ENCODE measurements around the gene CLASP2.
"Not testable (repeated sequence)": the region's sequence is repeated elsewhere in the genome, so short reads cannot be mapped to it uniquely, and the experiment has no call there.

The CLASP2 gene

GRCh38 chr3:33699275-33699674 lies 18.8 kb downstream of the CLASP2 start:
- in situ Hi-C loops (cut with MboI; ENCODE audit: low pct_unique_long_range_greater_than_20kb, low sequenced_read_pairs): no loop called here
- no peak for DNase-seq

DNA sequence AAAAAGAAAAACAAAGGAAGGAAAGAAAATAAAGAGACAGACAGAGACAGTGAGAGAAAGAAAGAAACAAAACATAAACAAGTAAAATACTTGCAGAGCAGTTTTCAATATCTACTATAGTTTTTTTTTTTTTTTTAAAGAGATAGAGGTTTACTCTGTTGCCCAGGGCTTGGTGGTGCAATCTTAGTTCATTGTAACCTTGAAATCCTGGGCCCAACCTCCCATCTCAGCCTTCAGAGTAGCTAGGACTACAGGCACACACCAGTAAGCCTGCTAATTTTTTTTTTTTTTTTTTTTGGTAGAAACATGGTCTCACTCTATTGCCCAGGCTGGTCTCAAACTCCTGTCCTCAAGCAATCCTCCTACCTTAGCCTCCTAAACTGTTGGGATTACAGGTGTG lies 23.1 kb downstream of the CLASP2 start:
- no peak for DNase-seq
- in situ Hi-C loops (cut with MboI; ENCODE audit: low pct_unique_long_range_greater_than_20kb, low sequenced_read_pairs): no loop called here

DNA sequence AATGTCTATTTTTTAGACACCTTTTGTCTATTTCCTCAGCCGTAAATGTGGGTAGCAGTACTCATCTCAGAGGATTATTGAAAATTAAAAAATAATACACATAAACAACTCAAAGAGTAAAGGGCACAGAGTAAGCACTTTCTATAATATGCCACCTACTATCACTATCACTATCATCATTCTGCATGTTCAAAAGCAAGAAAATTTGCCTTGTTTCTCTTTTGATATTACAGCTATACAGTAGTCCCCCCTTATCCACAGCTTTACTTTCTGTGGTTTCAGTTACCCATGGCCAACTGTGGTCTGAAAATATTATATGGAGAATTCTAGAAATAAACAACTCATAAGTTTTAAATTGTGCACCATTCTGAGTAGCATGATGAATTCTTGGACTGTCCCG lies 27.7 kb downstream of the CLASP2 start:
- DNase-seq: no peak
- in situ Hi-C loops (cut with MboI; ENCODE audit: low pct_unique_long_range_greater_than_20kb, low sequenced_read_pairs): no loop called here

- in situ Hi-C loops (cut with MboI; ENCODE audit: low pct_unique_long_range_greater_than_20kb, low sequenced_read_pairs): no loop called here
Observed at GRCh38 chr3:33687406-33688010, 30.5 kb downstream of the CLASP2 start.

GRCh38 chr3:33682770-33683169 lies 35.3 kb downstream of the CLASP2 start:
- DNase-seq: no peak
- in situ Hi-C loops (cut with MboI; ENCODE audit: low pct_unique_long_range_greater_than_20kb, low sequenced_read_pairs): no loop called here

More at GRCh38 chr3:33687406-33688010, 30.5 kb downstream of the CLASP2 start:
- DNase-seq: no peak

GRCh38 chr3:33681667-33682066 lies 36.4 kb downstream of the CLASP2 start:
- DNase-seq: no peak
- in situ Hi-C loops (cut with MboI; ENCODE audit: low pct_unique_long_range_greater_than_20kb, low sequenced_read_pairs): no loop called here

GRCh38 chr3:33678073-33678472 lies 40.0 kb downstream of the CLASP2 start:
- in situ Hi-C loops (cut with MboI; ENCODE audit: low pct_unique_long_range_greater_than_20kb, low sequenced_read_pairs): no loop called here
- DNase-seq: no peak

- in situ Hi-C loops (cut with MboI; ENCODE audit: low pct_unique_long_range_greater_than_20kb, low sequenced_read_pairs); DNase-seq: not testable (repeated sequence)
Observed at GRCh38 chr3:33673436-33673835, 44.6 kb downstream of the CLASP2 start.

DNA sequence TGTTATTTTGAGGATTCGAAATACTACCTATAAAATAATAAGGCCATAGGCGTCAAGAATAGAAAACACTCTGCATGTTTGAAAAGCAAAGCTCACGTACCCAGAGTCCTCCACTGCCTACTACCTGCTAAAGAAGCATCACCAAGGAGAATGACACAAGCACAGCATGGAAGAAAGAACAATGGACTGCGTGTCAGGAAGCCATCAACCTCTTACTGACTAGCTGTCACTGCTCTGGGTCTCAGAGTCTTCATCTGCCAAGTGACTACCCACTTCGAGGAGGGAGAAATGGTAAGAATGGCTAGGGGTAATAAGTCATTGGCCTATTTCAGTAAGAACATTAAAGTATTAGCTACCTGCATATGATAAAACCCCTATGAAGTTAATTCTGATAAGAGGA lies 49.4 kb downstream of the CLASP2 start:
- DNase-seq: no peak
- in situ Hi-C loops (cut with MboI; ENCODE audit: low pct_unique_long_range_greater_than_20kb, low sequenced_read_pairs): no loop called here

GRCh38 chr3:33665294-33665693 lies 52.8 kb downstream of the CLASP2 start:
- in situ Hi-C loops (cut with MboI; ENCODE audit: low pct_unique_long_range_greater_than_20kb, low sequenced_read_pairs): no loop called here
- DNase-seq: no peak

GRCh38 chr3:33664195-33664594 lies 53.9 kb downstream of the CLASP2 start:
- DNase-seq: peak; percentile 38
- in situ Hi-C loops (cut with MboI; ENCODE audit: low pct_unique_long_range_greater_than_20kb, low sequenced_read_pairs): no loop called here

- no peak for DNase-seq
- in situ Hi-C loops (cut with MboI; ENCODE audit: low pct_unique_long_range_greater_than_20kb, low sequenced_read_pairs): no loop called here
Observed at GRCh38 chr3:33663042-33663441, 55.0 kb downstream of the CLASP2 start.

- in situ Hi-C loops (cut with MboI; ENCODE audit: low pct_unique_long_range_greater_than_20kb, low sequenced_read_pairs): no loop called here
- no peak for DNase-seq
Observed at GRCh38 chr3:33659856-33660434, 58.1 kb downstream of the CLASP2 start.

GRCh38 chr3:33658991-33659848 lies 58.8 kb downstream of the CLASP2 start:
- in situ Hi-C loops (cut with MboI; ENCODE audit: low pct_unique_long_range_greater_than_20kb, low sequenced_read_pairs): no loop called here
- peak; percentile 78 for DNase-seq

DNA sequence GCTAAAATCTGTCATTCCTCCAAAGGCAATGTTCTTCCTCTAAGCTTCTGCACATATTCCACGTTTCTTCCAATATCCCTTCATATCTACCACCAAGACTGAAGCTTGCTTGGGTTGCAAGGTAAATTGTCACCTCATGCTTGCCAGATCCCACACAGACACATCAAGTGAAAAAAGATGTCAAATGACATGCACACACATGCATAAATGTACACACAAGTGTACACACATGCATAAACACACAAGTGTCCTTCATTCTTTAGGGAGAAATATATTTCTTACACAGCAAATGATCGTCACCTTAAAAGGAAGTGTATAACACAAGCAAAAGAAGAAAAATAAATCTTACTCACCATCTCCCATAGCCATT lies 59.4 kb downstream of the CLASP2 start:
- no peak for DNase-seq
- in situ Hi-C loops (cut with MboI; ENCODE audit: low pct_unique_long_range_greater_than_20kb, low sequenced_read_pairs): no loop called here

DNA sequence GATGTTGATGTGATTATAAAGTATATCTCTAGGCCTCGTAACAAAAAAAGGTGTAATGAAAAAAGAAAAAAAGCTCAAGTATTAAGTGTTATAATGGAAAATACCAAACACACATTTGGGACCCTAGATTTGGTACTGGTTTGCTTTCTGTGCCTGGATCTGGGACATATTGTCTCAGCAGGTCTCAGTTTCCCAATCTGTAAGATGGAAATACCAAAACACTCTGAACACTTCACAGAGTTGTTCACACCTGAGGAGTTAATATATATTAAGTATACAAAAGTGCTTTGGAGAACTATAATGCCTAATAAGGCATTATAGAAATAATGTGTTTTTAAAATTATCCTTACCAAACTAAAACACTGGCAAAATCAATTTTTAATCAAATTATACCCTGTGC lies 60.0 kb downstream of the CLASP2 start:
- DNase-seq: no peak
- in situ Hi-C loops (cut with MboI; ENCODE audit: low pct_unique_long_range_greater_than_20kb, low sequenced_read_pairs): no loop called here

DNA sequence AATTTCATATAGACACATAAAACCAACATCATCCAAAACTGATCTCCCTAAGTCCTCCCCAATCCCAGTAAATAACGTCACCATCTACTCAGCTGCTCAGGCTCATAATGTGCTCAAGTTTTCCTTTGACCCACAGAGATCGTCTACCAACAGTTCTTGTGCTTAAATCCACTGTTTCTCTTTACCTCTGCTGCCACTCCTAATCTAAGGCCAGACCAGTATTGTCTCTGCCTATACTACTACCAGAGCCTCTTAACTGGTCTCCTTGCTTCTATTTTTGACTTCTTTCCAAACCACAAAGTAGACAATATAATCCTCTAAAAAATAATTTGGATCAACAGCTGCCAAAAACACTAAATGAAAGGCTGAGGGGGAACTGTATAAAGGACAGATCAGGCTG lies 65.3 kb downstream of the CLASP2 start:
- in situ Hi-C loops (cut with MboI; ENCODE audit: low pct_unique_long_range_greater_than_20kb, low sequenced_read_pairs): no loop called here
- DNase-seq: peak; percentile 24

GRCh38 chr3:33651101-33651500 lies 67.0 kb downstream of the CLASP2 start:
- DNase-seq; in situ Hi-C loops (cut with MboI; ENCODE audit: low pct_unique_long_range_greater_than_20kb, low sequenced_read_pairs): not testable (repeated sequence)

- no peak for DNase-seq
- in situ Hi-C loops (cut with MboI; ENCODE audit: low pct_unique_long_range_greater_than_20kb, low sequenced_read_pairs): no loop called here
Observed at GRCh38 chr3:33650495-33650894, 67.6 kb downstream of the CLASP2 start.

DNA sequence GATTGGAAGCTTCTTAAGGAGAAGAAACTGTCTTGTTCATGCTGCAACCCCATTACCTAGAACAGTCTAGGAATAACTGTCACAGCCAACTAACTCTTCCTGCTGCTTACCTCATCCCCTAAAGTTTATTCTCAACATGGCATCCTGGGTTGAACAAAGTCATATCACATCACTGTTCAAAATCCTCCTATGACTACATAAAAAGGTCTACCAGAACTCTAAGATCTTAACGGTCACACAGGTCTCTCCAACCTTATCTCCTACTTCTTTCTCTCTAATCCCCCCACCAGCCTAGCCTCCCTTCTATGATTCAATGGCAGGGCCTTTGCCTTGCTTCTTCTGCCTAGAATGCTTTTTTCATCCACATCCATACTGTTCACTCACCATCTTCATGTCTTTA lies 69.3 kb downstream of the CLASP2 start:
- DNase-seq: no peak
- in situ Hi-C loops (cut with MboI; ENCODE audit: low pct_unique_long_range_greater_than_20kb, low sequenced_read_pairs): loop anchor here (25.0 kb wide), 1 partner anchor 139 kb away; the partner anchor contains the start of gene PDCD6IP

Data from KBM-7 (cell line).